PC-3 (cell line): Measurements from ENCODE around the gene KAT7.

Source experiments
- EZH2 ChIP-seq: fragments of 300-600 bp; sonication (generic); IDR thresholded peaks from one replicate; pipeline ENCODE4 v1.6.1; 2017; ENCODE audit warnings: antibody characterized with exemption, mild to moderate bottlenecking, low read length; ENCODE audit not compliant: unreplicated experiment
- EZH2phosphoT487 ChIP-seq: fragments of 300-600 bp; sonication (generic); IDR thresholded peaks from 2 replicates; pipeline ENCODE4 v1.6.1; 2018; ENCODE audit warnings: mild to moderate bottlenecking, antibody characterized with exemption, low read length, borderline replicate concordance
- TF ChIP-seq, protein P1 (sequence below): fragments of 300-600 bp; sonication (generic); conservative IDR thresholded peaks from 2 replicates; pipeline ENCODE4 v1.5.1; 2017; ENCODE audit warnings: antibody characterized with exemption, low read depth, mild to moderate bottlenecking, low read length

DNA sequence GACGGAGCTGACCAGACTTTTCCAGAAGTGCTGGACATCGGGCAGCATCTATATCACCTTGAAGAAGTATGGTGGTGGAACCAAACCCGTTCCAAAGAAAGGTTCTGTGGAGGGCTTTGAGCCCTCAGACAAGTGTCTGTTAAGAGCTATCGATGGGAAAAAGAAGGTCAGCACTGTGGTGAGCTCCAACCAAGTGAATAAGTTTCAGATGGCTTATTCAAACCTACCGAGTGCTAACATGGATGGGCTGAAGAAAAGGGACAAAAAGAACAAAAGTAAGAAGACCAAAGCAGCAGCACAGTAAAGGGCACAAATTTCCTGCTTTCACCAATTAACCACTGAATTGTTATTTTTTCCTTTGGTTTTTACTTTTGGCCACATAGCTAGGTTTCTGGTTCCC lies 6.9 kb downstream of the KAT7 start:
- TF ChIP-seq, protein P1, sequence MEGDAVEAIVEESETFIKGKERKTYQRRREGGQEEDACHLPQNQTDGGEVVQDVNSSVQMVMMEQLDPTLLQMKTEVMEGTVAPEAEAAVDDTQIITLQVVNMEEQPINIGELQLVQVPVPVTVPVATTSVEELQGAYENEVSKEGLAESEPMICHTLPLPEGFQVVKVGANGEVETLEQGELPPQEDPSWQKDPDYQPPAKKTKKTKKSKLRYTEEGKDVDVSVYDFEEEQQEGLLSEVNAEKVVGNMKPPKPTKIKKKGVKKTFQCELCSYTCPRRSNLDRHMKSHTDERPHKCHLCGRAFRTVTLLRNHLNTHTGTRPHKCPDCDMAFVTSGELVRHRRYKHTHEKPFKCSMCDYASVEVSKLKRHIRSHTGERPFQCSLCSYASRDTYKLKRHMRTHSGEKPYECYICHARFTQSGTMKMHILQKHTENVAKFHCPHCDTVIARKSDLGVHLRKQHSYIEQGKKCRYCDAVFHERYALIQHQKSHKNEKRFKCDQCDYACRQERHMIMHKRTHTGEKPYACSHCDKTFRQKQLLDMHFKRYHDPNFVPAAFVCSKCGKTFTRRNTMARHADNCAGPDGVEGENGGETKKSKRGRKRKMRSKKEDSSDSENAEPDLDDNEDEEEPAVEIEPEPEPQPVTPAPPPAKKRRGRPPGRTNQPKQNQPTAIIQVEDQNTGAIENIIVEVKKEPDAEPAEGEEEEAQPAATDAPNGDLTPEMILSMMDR = no peak
- TF ChIP-seq EZH2phosphoT487 (no peak), EZH2 (no peak)
